ENCODE measurements around the gene MXRA8. TPM values are rescaled to one million over a fixed set of nuclear protein-coding genes. Genes with fewer than 3 reads are reported as not detected.

MXRA8 gene
- total RNA-seq, 4 donors from 2014 or later = 48.8 to 226 (median 163) TPM

GRCh38 chr1:1338278-1338677 lies 20.1 kb downstream of the MXRA8 start:
- no peak for TF ChIP-seq CTCF (IDR thresholded peaks at IDR 0.05; ENCODE audit: low read depth)

GRCh38 chr1:1337793-1338147 lies 20.6 kb downstream of the MXRA8 start:
- no peak for TF ChIP-seq CTCF (IDR thresholded peaks at IDR 0.05; ENCODE audit: low read depth)

- no peak for TF ChIP-seq CTCF (IDR thresholded peaks at IDR 0.05; ENCODE audit: low read depth)
Observed at GRCh38 chr1:1336931-1337792, 21.2 kb downstream of the MXRA8 start.

GRCh38 chr1:1336446-1336845 lies 21.9 kb downstream of the MXRA8 start:
- no peak for TF ChIP-seq CTCF (IDR thresholded peaks at IDR 0.05; ENCODE audit: low read depth)

GRCh38 chr1:1335792-1336248 lies 22.5 kb downstream of the MXRA8 start:
- TF ChIP-seq CTCF (IDR thresholded peaks at IDR 0.05; ENCODE audit: low read depth) = no peak

GRCh38 chr1:1335283-1335682 lies 23.1 kb downstream of the MXRA8 start:
- no peak for TF ChIP-seq CTCF (IDR thresholded peaks at IDR 0.05; ENCODE audit: low read depth)

- TF ChIP-seq CTCF (IDR thresholded peaks at IDR 0.05; ENCODE audit: low read depth) = no peak
Observed at GRCh38 chr1:1334835-1335234, 23.5 kb downstream of the MXRA8 start.

All from subcutaneous adipose tissue (tissue), 4 donors.